GM12872 (cell line): ENCODE results near the gene CLTCL1.

Experiments
- TF ChIP-seq, protein P1 (sequence below): IDR thresholded peaks from 3 replicates; pipeline ENCODE4 v1.5.1; 2011; ENCODE audit warnings: low read depth, mild to moderate bottlenecking, low read length, moderate library complexity; ENCODE audit not compliant: insufficient read depth

CLTCL1 gene

DNA sequence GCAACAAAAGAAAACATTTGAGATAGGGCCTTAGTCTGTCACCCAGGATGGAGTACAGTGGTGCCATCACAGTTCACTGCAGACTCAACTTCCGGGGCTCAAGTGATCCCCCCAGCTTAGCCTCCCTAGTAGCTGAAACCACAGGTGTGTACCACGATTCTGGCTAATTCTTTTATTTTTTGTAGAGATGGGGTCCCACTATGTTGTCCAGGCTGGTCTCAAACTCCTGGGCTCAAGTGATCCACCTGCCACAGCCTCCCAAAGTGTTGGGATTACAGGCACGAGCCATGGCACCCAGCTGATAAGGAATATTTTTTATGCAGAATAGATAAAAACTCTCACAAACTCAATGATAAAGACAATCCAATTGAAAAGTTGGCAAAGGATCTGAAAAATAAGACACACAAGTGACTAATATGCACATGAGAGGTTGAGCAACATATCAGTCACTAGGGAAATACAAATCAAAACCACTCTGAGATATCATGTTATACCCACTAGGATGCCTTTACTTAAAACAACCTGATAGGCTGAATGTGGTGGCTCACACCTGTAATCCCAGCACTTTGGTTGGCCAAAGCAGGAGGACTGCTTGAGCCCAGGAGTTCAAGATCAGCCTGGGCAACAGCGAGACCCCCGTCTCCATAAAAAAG lies 33.9 kb upstream of the CLTCL1 start:
- TF ChIP-seq, protein P1, sequence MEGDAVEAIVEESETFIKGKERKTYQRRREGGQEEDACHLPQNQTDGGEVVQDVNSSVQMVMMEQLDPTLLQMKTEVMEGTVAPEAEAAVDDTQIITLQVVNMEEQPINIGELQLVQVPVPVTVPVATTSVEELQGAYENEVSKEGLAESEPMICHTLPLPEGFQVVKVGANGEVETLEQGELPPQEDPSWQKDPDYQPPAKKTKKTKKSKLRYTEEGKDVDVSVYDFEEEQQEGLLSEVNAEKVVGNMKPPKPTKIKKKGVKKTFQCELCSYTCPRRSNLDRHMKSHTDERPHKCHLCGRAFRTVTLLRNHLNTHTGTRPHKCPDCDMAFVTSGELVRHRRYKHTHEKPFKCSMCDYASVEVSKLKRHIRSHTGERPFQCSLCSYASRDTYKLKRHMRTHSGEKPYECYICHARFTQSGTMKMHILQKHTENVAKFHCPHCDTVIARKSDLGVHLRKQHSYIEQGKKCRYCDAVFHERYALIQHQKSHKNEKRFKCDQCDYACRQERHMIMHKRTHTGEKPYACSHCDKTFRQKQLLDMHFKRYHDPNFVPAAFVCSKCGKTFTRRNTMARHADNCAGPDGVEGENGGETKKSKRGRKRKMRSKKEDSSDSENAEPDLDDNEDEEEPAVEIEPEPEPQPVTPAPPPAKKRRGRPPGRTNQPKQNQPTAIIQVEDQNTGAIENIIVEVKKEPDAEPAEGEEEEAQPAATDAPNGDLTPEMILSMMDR, result no peak

DNA sequence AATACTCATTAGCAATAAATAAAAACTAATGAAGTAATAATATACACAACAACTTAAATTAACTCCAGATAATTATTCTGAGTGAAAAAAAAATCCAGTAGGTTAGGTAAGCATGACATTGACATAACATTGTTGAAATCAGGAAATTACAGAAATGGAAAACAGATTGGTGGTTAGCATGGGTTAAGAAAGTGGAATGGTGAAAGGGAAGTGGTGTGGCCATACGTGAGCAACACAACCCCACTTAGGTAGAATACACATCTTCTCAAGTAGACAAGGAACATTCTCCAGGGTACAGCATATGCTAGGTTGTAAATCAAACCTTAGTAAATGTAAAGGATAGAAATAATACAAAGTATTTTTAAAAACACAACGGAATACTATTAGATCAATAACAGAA lies 30.2 kb upstream of the CLTCL1 start:
- TF ChIP-seq, protein P1, result no peak

DNA sequence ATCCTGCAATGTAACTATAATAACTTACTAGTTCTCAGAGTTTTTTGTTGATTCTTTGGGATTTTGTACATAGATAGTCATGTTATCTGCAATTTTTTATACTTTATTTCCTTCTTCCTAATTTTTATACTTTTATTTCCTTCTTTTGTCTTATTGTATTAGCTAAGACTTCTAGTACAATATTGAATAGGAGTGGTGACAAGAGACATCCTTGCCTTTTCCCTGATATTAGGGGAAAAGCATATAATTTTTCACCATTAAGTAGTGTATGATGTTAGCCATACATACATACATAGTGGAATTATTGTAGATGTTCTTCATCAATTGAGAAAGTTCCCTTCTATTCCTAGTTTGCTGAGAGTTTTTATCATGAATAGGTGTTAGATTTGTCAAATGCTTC lies 27.8 kb upstream of the CLTCL1 start:
- TF ChIP-seq, protein P1, result no peak

DNA sequence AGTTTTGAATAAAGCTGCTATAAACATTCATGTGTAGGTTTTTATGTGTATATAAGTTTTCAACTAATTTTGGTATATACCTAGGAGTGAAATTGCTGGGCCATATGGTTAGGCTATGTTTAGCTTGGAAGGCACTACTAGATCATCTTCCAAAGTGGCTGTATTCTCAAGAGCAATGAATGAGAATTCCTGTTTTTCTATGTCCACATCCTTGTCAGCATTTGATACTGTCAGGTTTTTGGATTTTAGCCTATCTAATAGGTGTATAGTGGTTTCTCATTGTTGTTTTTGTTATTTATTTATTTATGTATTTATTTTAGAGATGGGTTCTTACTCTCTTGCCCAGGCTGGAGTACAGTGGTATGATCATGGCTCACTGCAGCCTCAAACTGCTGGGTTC lies 26.3 kb upstream of the CLTCL1 start:
- TF ChIP-seq, protein P1, result no peak

DNA sequence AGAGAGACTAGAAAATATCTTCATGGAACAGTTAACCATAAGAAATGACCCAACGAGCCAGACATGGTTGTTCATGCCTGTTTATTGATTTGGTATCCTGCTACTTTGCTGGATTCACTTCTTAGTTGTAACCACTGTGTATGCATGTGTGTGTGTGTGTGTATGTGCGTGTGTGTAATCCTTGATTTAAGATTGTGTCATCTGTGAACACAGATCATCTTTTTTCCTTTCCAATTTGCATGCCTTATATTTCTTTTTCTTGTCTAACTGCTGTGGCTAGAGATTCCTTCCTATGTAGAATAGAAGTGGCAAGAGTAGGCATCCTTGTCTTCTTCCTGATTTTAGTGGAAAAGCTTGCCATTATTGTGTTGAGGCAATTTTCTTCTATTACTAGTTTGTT lies 16.4 kb upstream of the CLTCL1 start:
- TF ChIP-seq, protein P1, result no peak

DNA sequence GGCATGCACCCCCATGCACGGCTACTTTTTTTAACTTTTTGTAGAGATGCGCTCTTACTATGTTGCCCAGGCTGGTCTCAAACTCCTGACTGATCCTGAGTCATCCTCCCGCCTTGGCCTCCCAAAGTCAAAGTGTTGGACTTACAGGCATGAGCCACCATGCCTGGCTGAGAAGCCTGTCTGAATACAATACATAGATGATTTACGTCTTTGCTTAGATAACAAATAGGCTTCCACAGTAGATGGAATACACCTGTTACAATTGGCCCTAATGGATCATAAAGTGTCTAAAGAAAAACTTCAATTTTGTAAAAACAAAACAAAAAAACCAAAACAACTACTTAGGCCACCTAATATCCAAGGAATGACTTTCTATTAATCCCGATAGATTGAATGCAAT lies 13.0 kb upstream of the CLTCL1 start:
- TF ChIP-seq, protein P1, result no peak

DNA sequence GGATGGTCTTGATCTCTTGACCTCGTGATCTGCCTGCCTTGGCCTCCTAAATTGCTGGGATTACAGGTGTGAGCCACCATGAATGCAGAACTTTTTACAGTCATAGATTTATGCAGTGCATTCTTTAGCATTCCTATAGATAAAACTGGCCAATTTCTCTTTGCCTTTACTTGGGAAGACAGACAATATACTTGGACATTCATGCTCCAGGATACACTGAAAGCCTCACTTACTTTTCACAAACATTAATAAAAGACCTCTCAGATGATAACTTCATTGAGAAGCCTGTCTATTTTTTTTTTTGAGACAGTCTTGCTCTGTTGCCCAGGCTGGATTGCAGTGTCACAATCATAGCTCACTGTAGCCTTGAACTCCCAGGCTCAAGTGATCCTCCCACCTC lies 12.3 kb upstream of the CLTCL1 start:
- TF ChIP-seq, protein P1, result no peak
